ENCODE results near the gene SHISA4. TPM values are rescaled to one million over a fixed set of nuclear protein-coding genes. Genes with fewer than 3 reads are reported as not detected.
"Not testable (repeated sequence)": the region's sequence is repeated elsewhere in the genome, so short reads cannot be mapped to it uniquely, and the experiment has no call there.

The SHISA4 gene
- total RNA-seq, 1 experiment from 2014 or later: 10.9 TPM

- DNase-seq (ENCODE audit: low read depth): no peak
Observed at GRCh38 chr1:201925981-201926645, 37.4 kb downstream of the SHISA4 start.

GRCh38 chr1:201928266-201928665 lies 39.6 kb downstream of the SHISA4 start:
- no peak for DNase-seq (ENCODE audit: low read depth)

GRCh38 chr1:201930137-201930536 lies 41.4 kb downstream of the SHISA4 start:
- DNase-seq (ENCODE audit: low read depth): no peak

- no peak for DNase-seq (ENCODE audit: low read depth)
Observed at GRCh38 chr1:201930803-201931202, 42.1 kb downstream of the SHISA4 start.

- DNase-seq (ENCODE audit: low read depth): peak; percentile 46
Observed at GRCh38 chr1:201933840-201934430, 45.2 kb downstream of the SHISA4 start.

GRCh38 chr1:201937624-201938213 lies 49.0 kb downstream of the SHISA4 start:
- peak; percentile 84 for DNase-seq (ENCODE audit: low read depth)

GRCh38 chr1:201938440-201939035 lies 49.8 kb downstream of the SHISA4 start:
- DNase-seq (ENCODE audit: low read depth): no peak

GRCh38 chr1:201939148-201939547 lies 50.5 kb downstream of the SHISA4 start:
- DNase-seq (ENCODE audit: low read depth): no peak

GRCh38 chr1:201939574-201939973 lies 50.9 kb downstream of the SHISA4 start:
- DNase-seq (ENCODE audit: low read depth): no peak

GRCh38 chr1:201940316-201940715 lies 51.6 kb downstream of the SHISA4 start:
- not testable (repeated sequence) for DNase-seq (ENCODE audit: low read depth)

GRCh38 chr1:201941420-201942128 lies 52.9 kb downstream of the SHISA4 start:
- DNase-seq (ENCODE audit: low read depth): no peak

GRCh38 chr1:201942129-201942495 lies 53.4 kb downstream of the SHISA4 start:
- DNase-seq (ENCODE audit: low read depth): no peak

Small RNA genes lying within 50 kb of the gene (small RNA-seq; reads per million reads assigned to genes)
- not detected for gene MIR6739

Other genes with a start within 250 kb of the SHISA4 start
- gene IPO9, start 59.7 kb upstream of the SHISA4 start, total RNA-seq (2014; rRNA removed; shearing (Covaris generic)): 30.1 and 38.9 TPM in 2 replicates
- gene LMOD1, start 57.6 kb downstream of the SHISA4 start, total RNA-seq (2014; rRNA removed; shearing (Covaris generic)): not detected in 2 replicates
- gene TIMM17A, start 66.6 kb downstream of the SHISA4 start, total RNA-seq (2014; rRNA removed; shearing (Covaris generic)): 99.3 and 101 TPM in 2 replicates
- gene RNPEP, start 93.8 kb downstream of the SHISA4 start, total RNA-seq (2014; rRNA removed; shearing (Covaris generic)): 56.7 and 70.8 TPM in 2 replicates
- gene ELF3, start 121.7 kb downstream of the SHISA4 start, total RNA-seq (2014; rRNA removed; shearing (Covaris generic)): not detected in 2 replicates
- not detected in 2 replicates for gene GPR37L1, start 234.0 kb downstream of the SHISA4 start, total RNA-seq (2014; rRNA removed; shearing (Covaris generic))